SK-N-SH (cell line): ENCODE results near the gene ZNF444.

Source experiments
- CHD2 ChIP-seq: fragments of 150-350 bp; IDR thresholded peaks from 2 replicates; pipeline ENCODE4 v1.6.1; 2018; ENCODE audit warnings: low read length; ENCODE audit not compliant: partially characterized antibody
- EZH2phosphoT487 ChIP-seq: fragments of 200-600 bp; sonication (generic); IDR thresholded peaks from 2 replicates; pipeline ENCODE4 v1.6.1; 2017; ENCODE audit warnings: low read depth, mixed run types, mild to moderate bottlenecking, antibody characterized with exemption, moderate library complexity, borderline replicate concordance
- FOSL2 ChIP-seq: IDR thresholded peaks from 2 replicates; pipeline ENCODE4 v1.4.0; 2012; ENCODE audit warnings: low read depth, mild to moderate bottlenecking, moderate library complexity, borderline replicate concordance
- FOXJ3 ChIP-seq: sonication (generic); formaldehyde crosslinking; IDR thresholded peaks from 2 replicates; pipeline ENCODE4 v1.5.1; 2020; ENCODE audit warnings: mild to moderate bottlenecking, missing genetic modification reagents
- NFIC ChIP-seq: IDR thresholded peaks from 2 replicates; pipeline ENCODE4 v1.4.0; 2012; ENCODE audit warnings: borderline replicate concordance
- POLR2AphosphoS5 ChIP-seq: IDR thresholded peaks from 2 replicates; pipeline ENCODE4 v1.6.1; 2012; ENCODE audit warnings: low read depth, low read length
- RXRA ChIP-seq: IDR thresholded peaks from 2 replicates; pipeline ENCODE4 v1.4.0; 2012; ENCODE audit warnings: low read depth, mild to moderate bottlenecking, borderline replicate concordance
- TF ChIP-seq, protein P1 (sequence below): fragments of 200-600 bp; sonication (generic); IDR thresholded peaks from 2 replicates; pipeline ENCODE4 v1.6.1; 2017; ENCODE audit warnings: antibody characterized with exemption, mild to moderate bottlenecking, moderate library complexity
- TF ChIP-seq, protein P2 (sequence below): fragments of 150-350 bp; IDR thresholded peaks from 2 replicates; pipeline ENCODE4 v1.6.1; 2017; ENCODE audit warnings: antibody characterized with exemption, low read length, low read depth, borderline replicate concordance
- TF ChIP-seq, protein P3 (sequence below): IDR thresholded peaks from 2 replicates; pipeline ENCODE4 v1.6.1; 2012; ENCODE audit warnings: mild to moderate bottlenecking, low read depth, low read length, moderate library complexity

DNA sequence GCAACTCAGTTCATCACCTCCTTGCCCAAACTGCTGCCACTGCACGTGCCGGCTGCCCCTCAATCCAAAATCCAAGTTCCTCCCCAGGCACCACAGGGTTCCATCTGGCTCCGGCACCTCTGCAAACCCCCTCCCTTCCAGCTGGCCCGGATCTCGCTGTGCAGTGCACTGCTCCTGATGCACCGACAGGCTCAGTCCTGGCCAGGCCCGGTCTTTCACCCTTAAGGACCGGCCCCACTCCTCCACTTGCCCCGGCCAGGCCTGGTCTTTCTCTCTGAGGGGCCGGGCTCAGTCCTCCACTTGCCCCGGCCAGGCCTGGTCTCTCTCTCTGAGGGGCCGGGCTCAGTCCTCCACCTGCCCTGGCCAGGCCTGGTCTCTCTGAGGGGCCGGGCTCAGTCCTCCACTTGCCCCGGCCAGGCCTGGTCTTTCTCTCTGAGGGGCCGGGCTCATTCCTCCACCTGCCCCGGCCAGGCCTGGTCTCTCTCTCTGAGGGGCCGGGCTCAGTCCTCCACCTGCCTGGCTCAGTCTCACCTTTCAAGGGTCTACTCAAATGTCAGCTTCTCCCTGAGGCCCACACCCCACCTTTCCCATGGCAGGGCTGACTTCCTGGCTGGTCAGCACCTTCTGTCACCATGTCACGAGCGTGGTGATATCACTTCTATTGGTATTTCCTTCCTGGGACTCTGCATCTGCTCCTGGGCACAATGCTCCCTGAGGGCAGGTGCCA is 26.9 kb upstream of the ZNF444 start:
- TF ChIP-seq, protein P1, sequence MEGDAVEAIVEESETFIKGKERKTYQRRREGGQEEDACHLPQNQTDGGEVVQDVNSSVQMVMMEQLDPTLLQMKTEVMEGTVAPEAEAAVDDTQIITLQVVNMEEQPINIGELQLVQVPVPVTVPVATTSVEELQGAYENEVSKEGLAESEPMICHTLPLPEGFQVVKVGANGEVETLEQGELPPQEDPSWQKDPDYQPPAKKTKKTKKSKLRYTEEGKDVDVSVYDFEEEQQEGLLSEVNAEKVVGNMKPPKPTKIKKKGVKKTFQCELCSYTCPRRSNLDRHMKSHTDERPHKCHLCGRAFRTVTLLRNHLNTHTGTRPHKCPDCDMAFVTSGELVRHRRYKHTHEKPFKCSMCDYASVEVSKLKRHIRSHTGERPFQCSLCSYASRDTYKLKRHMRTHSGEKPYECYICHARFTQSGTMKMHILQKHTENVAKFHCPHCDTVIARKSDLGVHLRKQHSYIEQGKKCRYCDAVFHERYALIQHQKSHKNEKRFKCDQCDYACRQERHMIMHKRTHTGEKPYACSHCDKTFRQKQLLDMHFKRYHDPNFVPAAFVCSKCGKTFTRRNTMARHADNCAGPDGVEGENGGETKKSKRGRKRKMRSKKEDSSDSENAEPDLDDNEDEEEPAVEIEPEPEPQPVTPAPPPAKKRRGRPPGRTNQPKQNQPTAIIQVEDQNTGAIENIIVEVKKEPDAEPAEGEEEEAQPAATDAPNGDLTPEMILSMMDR: no peak
- TF ChIP-seq RXRA: no peak
- no peak for TF ChIP-seq CHD2
- TF ChIP-seq, protein P2, sequence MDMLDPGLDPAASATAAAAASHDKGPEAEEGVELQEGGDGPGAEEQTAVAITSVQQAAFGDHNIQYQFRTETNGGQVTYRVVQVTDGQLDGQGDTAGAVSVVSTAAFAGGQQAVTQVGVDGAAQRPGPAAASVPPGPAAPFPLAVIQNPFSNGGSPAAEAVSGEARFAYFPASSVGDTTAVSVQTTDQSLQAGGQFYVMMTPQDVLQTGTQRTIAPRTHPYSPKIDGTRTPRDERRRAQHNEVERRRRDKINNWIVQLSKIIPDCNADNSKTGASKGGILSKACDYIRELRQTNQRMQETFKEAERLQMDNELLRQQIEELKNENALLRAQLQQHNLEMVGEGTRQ: no peak
- no peak for TF ChIP-seq POLR2AphosphoS5
- no peak for TF ChIP-seq NFIC
- TF ChIP-seq, protein P3, sequence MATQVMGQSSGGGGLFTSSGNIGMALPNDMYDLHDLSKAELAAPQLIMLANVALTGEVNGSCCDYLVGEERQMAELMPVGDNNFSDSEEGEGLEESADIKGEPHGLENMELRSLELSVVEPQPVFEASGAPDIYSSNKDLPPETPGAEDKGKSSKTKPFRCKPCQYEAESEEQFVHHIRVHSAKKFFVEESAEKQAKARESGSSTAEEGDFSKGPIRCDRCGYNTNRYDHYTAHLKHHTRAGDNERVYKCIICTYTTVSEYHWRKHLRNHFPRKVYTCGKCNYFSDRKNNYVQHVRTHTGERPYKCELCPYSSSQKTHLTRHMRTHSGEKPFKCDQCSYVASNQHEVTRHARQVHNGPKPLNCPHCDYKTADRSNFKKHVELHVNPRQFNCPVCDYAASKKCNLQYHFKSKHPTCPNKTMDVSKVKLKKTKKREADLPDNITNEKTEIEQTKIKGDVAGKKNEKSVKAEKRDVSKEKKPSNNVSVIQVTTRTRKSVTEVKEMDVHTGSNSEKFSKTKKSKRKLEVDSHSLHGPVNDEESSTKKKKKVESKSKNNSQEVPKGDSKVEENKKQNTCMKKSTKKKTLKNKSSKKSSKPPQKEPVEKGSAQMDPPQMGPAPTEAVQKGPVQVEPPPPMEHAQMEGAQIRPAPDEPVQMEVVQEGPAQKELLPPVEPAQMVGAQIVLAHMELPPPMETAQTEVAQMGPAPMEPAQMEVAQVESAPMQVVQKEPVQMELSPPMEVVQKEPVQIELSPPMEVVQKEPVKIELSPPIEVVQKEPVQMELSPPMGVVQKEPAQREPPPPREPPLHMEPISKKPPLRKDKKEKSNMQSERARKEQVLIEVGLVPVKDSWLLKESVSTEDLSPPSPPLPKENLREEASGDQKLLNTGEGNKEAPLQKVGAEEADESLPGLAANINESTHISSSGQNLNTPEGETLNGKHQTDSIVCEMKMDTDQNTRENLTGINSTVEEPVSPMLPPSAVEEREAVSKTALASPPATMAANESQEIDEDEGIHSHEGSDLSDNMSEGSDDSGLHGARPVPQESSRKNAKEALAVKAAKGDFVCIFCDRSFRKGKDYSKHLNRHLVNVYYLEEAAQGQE: no peak
- TF ChIP-seq FOXJ3 (CRISPR knock-in tag): no peak
- TF ChIP-seq EZH2phosphoT487: no peak
- no peak for TF ChIP-seq FOSL2
